Osteoblast (primary cell): ENCODE results near the gene ZFYVE27. TPM values are rescaled to one million over a fixed set of nuclear protein-coding genes. Genes with fewer than 3 reads are reported as not detected.

ENCODE experiments used
- DNase-seq: peaks from one replicate; pipeline ENCODE4 v3.0.0; 2011; ENCODE audit warnings: low spot score, mixed read lengths; ENCODE audit not compliant: insufficient read length; ENCODE audit errors: missing footprints
- H2AFZ ChIP-seq: 2 replicates; pipeline ENCODE4 v1.6.0; 2011; ENCODE audit warnings: mild to moderate bottlenecking, low read length
- H3K27ac ChIP-seq: 2 replicates; pipeline ENCODE4 v1.5.1; 2011; ENCODE audit warnings: mild to moderate bottlenecking, low read depth, low read length, moderate library complexity
- H3K27me3 ChIP-seq: 2 replicates; pipeline ENCODE4 v1.6.0; 2012; ENCODE audit warnings: mild to moderate bottlenecking, control low read depth, inconsistent platforms, low read length, moderate library complexity; ENCODE audit not compliant: insufficient read depth
- H3K36me3 ChIP-seq: 2 replicates; pipeline ENCODE4 v1.5.1; 2011; ENCODE audit warnings: mild to moderate bottlenecking, low read length, control low read depth, moderate library complexity; ENCODE audit not compliant: insufficient read depth
- H3K4me1 ChIP-seq: 2 replicates; pipeline ENCODE4 v1.5.1; 2011; ENCODE audit warnings: mild to moderate bottlenecking, low read length, control low read depth, moderate library complexity; ENCODE audit not compliant: insufficient read depth
- H3K4me2 ChIP-seq: 2 replicates; pipeline ENCODE4 v1.6.0; 2011; ENCODE audit warnings: mild to moderate bottlenecking, low read length; ENCODE audit not compliant: insufficient read depth
- H3K4me3 ChIP-seq: fragments of 200-600 bp; sonication (generic); 3 replicates; pipeline ENCODE4 v1.5.1; 2012; ENCODE audit warnings: mild to moderate bottlenecking, low read length, inconsistent platforms; ENCODE audit not compliant: insufficient read depth
- H3K79me2 ChIP-seq: 2 replicates; pipeline ENCODE4 v1.6.0; 2012; ENCODE audit warnings: mild to moderate bottlenecking, low read length, control low read depth, inconsistent platforms; ENCODE audit not compliant: insufficient read depth
- H3K9me3 ChIP-seq: 2 replicates; pipeline ENCODE4 v1.5.1; 2011; ENCODE audit warnings: low read depth, low read length, control low read depth
- H4K20me1 ChIP-seq: 2 replicates; pipeline ENCODE4 v1.6.0; 2012; ENCODE audit warnings: mild to moderate bottlenecking, low read length, control low read depth; ENCODE audit not compliant: insufficient read depth
- CTCF ChIP-seq: IDR thresholded peaks from 2 replicates; pipeline ENCODE4 v1.5.1; 2011; ENCODE audit warnings: mild to moderate bottlenecking, low read depth, low read length, moderate library complexity; ENCODE audit errors: extremely low read depth
- total RNA-seq: library from RNA; depleted of rRNA; stranded (reverse); fragments of >200 nt; gene quantifications from 2 replicates; pipeline ENCODE4 v1.2.3, GENCODE V29; 2012

Gene ZFYVE27
- total RNA-seq, 1 donor, result 19.9 TPM

- H3K4me2 ChIP-seq, result no peak overlapping the region
- peak; percentile 49 for DNase-seq
- H3K9me3 ChIP-seq, result no peaks in the 10 kb centered on the region
- peaks cover 57% of the 10 kb centered on the region for H3K36me3 ChIP-seq
- TF ChIP-seq CTCF, result no peak
- H4K20me1 ChIP-seq, result peaks cover 22% of the 10 kb centered on the region
- H3K4me3 ChIP-seq, result no peak overlapping the region
- H3K79me2 ChIP-seq, result peaks cover 59% of the 10 kb centered on the region
- no peaks in the 10 kb centered on the region for H3K27me3 ChIP-seq
- no peak overlapping the region for H2AFZ ChIP-seq
- H3K27ac ChIP-seq, result no peak overlapping the region
- peaks cover 3% of the 10 kb centered on the region for H3K4me1 ChIP-seq
These were observed 6.4 kb downstream of the ZFYVE27 start for GRCh38 chr10:97743169-97743943.

- Histone ChIP-seq H3K4me2 (no peak overlapping the region), H2AFZ (no peak overlapping the region), H4K20me1 (peaks cover 21% of the 10 kb centered on the region), H3K79me2 (peaks cover 48% of the 10 kb centered on the region), H3K27me3 (no peaks in the 10 kb centered on the region), H3K36me3 (peaks cover 58% of the 10 kb centered on the region), H3K27ac (no peak overlapping the region), H3K4me3 (no peak overlapping the region), H3K4me1 (no peaks in the 10 kb centered on the region), H3K9me3 (no peaks in the 10 kb centered on the region)
- no peak for TF ChIP-seq CTCF
- peak; percentile 44 for DNase-seq
These were observed 7.6 kb downstream of the ZFYVE27 start for GRCh38 chr10:97744405-97745035.

DNA sequence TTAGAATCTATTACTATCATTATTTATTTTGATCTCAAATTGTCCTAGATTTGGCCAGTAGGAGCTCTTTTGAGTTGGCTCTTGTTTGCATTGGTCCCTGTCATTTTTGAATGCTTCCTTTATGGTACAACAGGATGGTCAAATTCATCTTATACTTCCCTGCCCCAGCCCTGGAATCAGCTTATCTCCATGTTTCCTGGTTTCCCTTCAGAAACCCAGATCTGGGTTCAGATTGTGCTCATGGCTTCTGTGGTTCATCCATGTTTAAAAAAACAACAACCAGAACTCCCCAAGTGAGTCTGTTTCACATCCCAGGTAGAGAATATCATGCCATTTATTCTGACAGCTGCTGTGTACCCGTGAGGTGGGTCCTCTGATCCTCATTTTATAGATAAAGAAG lies 10.6 kb downstream of the ZFYVE27 start:
- Histone ChIP-seq H3K4me1 (no peaks in the 10 kb centered on the region), H3K36me3 (peaks cover 72% of the 10 kb centered on the region), H2AFZ (no peak overlapping the region), H3K9me3 (no peaks in the 10 kb centered on the region), H4K20me1 (peaks cover 13% of the 10 kb centered on the region), H3K79me2 (peaks cover 24% of the 10 kb centered on the region), H3K27ac (no peak overlapping the region), H3K4me3 (no peak overlapping the region), H3K4me2 (no peak overlapping the region), H3K27me3 (no peaks in the 10 kb centered on the region)
- DNase-seq, result peak; percentile 58
- TF ChIP-seq CTCF, result no peak

DNA sequence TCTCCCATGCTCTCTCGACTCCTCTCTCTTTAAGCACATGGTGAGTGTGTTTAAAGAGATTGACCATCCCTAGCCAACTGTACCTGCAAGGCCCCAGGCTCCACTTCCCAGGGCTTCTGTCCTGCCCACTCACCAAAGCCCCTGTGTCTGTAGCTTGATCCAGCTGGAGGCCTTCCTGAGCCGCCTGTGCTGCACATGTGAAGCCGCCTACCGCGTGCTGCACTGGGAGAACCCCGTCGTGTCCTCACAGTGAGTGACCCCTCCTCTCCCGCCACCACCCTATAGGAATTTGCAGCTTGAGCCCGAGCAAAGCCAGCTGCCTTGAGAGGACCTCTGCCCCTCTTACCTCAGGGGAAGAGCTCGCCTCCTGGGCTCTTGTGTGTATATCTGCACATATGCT lies 11.2 kb downstream of the ZFYVE27 start:
- no peaks in the 10 kb centered on the region for H3K9me3 ChIP-seq
- H3K27me3 ChIP-seq, result no peaks in the 10 kb centered on the region
- H4K20me1 ChIP-seq, result peaks cover 9% of the 10 kb centered on the region
- no peaks in the 10 kb centered on the region for H3K4me1 ChIP-seq
- peaks cover 71% of the 10 kb centered on the region for H3K36me3 ChIP-seq
- DNase-seq, result no peak
- H3K4me2 ChIP-seq, result no peak overlapping the region
- H2AFZ ChIP-seq, result no peak overlapping the region
- peaks cover 19% of the 10 kb centered on the region for H3K79me2 ChIP-seq
- no peak overlapping the region for H3K27ac ChIP-seq
- TF ChIP-seq CTCF, result no peak
- no peak overlapping the region for H3K4me3 ChIP-seq
